ENCODE measurements around the gene DIAPH2.

GRCh38 chrX:97026406-97026805 is 341.8 kb downstream of the DIAPH2 start:
- no peak for TF ChIP-seq ZNF660 (CRISPR knock-in tag; IDR thresholded peaks at IDR 0.05; ENCODE audit: borderline replicate concordance, low read depth)
- TF ChIP-seq KDM5A (IDR thresholded peaks at IDR 0.05; ENCODE audit: borderline replicate concordance, low read length), result no peak
- no peak for TF ChIP-seq NFRKB (IDR thresholded peaks at IDR 0.05)
- TF ChIP-seq CTCF (CRISPR knock-in tag; IDR thresholded peaks at IDR 0.05), result no peak
- TF ChIP-seq ZNF207 (IDR thresholded peaks at IDR 0.05; ENCODE audit: borderline replicate concordance), result no peak
- no peak for TF ChIP-seq MEIS1 (CRISPR knock-in tag; IDR thresholded peaks at IDR 0.05; ENCODE audit: borderline replicate concordance)
- TF ChIP-seq, protein P1, sequence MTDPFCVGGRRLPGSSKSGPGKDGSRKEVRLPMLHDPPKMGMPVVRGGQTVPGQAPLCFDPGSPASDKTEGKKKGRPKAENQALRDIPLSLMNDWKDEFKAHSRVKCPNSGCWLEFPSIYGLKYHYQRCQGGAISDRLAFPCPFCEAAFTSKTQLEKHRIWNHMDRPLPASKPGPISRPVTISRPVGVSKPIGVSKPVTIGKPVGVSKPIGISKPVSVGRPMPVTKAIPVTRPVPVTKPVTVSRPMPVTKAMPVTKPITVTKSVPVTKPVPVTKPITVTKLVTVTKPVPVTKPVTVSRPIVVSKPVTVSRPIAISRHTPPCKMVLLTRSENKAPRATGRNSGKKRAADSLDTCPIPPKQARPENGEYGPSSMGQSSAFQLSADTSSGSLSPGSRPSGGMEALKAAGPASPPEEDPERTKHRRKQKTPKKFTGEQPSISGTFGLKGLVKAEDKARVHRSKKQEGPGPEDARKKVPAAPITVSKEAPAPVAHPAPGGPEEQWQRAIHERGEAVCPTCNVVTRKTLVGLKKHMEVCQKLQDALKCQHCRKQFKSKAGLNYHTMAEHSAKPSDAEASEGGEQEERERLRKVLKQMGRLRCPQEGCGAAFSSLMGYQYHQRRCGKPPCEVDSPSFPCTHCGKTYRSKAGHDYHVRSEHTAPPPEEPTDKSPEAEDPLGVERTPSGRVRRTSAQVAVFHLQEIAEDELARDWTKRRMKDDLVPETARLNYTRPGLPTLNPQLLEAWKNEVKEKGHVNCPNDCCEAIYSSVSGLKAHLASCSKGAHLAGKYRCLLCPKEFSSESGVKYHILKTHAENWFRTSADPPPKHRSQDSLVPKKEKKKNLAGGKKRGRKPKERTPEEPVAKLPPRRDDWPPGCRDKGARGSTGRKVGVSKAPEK (CRISPR knock-in tag; IDR thresholded peaks at IDR 0.05; ENCODE audit: borderline replicate concordance), result no peak
- TF ChIP-seq, protein P2, sequence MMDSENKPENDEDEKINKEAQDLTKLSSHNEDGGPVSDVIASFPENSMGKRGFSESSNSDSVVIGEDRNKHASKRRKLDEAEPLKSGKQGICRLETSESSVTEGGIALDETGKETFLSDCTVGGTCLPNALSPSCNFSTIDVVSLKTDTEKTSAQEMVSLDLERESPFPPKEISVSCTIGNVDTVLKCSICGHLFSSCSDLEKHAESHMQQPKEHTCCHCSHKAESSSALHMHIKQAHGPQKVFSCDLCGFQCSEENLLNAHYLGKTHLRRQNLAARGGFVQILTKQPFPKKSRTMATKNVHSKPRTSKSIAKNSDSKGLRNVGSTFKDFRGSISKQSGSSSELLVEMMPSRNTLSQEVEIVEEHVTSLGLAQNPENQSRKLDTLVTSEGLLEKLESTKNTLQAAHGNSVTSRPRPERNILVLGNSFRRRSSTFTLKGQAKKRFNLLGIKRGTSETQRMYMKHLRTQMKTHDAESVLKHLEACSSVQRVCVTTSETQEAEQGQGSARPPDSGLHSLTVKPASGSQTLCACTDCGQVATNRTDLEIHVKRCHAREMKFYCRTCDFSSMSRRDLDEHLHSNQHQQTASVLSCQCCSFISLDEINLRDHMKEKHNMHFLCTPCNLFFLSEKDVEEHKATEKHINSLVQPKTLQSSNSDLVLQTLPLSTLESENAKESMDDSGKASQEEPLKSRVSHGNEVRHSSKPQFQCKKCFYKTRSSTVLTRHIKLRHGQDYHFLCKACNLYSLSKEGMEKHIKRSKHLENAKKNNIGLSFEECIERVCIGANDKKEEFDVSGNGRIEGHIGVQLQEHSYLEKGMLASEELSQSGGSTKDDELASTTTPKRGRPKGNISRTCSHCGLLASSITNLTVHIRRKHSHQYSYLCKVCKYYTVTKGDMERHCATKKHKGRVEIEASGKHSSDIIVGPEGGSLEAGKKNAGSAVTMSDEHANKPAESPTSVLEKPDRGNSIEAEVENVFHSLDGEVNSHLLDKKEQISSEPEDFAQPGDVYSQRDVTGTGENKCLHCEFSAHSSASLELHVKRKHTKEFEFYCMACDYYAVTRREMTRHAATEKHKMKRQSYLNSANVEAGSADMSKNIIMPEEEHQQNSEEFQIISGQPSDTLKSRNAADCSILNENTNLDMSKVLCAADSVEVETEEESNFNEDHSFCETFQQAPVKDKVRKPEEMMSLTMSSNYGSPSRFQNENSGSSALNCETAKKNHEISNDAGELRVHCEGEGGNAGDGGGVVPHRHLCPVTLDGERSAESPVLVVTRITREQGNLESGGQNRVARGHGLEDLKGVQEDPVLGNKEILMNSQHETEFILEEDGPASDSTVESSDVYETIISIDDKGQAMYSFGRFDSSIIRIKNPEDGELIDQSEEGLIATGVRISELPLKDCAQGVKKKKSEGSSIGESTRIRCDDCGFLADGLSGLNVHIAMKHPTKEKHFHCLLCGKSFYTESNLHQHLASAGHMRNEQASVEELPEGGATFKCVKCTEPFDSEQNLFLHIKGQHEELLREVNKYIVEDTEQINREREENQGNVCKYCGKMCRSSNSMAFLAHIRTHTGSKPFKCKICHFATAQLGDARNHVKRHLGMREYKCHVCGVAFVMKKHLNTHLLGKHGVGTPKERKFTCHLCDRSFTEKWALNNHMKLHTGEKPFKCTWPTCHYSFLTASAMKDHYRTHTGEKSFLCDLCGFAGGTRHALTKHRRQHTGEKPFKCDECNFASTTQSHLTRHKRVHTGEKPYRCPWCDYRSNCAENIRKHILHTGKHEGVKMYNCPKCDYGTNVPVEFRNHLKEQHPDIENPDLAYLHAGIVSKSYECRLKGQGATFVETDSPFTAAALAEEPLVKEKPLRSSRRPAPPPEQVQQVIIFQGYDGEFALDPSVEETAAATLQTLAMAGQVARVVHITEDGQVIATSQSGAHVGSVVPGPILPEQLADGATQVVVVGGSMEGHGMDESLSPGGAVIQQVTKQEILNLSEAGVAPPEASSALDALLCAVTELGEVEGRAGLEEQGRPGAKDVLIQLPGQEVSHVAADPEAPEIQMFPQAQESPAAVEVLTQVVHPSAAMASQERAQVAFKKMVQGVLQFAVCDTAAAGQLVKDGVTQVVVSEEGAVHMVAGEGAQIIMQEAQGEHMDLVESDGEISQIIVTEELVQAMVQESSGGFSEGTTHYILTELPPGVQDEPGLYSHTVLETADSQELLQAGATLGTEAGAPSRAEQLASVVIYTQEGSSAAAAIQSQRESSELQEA (CRISPR knock-in tag; IDR thresholded peaks at IDR 0.05; ENCODE audit: not compliant biosample characterization), result no peak
- TF ChIP-seq, protein P3, sequence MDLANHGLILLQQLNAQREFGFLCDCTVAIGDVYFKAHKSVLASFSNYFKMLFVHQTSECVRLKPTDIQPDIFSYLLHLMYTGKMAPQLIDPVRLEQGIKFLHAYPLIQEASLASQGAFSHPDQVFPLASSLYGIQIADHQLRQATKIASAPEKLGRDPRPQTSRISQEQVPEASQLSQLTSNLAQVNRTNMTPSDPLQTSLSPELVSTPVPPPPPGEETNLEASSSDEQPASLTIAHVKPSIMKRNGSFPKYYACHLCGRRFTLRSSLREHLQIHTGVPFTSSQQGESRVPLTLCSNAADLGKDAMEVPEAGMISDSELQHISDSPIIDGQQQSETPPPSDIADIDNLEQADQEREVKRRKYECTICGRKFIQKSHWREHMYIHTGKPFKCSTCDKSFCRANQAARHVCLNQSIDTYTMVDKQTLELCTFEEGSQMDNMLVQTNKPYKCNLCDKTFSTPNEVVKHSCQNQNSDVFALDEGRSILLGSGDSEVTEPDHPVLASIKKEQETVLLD (CRISPR knock-in tag; IDR thresholded peaks at IDR 0.05; ENCODE audit: low read depth), result no peak
- no peak for TF ChIP-seq THAP7 (CRISPR knock-in tag; IDR thresholded peaks at IDR 0.05)
- TF ChIP-seq MAFG (CRISPR knock-in tag; IDR thresholded peaks at IDR 0.05), result no peak
- TF ChIP-seq, protein P4, sequence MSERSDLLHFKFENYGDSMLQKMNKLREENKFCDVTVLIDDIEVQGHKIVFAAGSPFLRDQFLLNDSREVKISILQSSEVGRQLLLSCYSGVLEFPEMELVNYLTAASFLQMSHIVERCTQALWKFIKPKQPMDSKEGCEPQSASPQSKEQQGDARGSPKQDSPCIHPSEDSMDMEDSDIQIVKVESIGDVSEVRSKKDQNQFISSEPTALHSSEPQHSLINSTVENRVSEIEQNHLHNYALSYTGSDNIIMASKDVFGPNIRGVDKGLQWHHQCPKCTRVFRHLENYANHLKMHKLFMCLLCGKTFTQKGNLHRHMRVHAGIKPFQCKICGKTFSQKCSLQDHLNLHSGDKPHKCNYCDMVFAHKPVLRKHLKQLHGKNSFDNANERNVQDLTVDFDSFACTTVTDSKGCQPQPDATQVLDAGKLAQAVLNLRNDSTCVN (CRISPR knock-in tag; IDR thresholded peaks at IDR 0.05; ENCODE audit: borderline replicate concordance), result no peak
- TF ChIP-seq HOXA5 (CRISPR knock-in tag; IDR thresholded peaks at IDR 0.05), result no peak

Measured in HepG2 (cell line).